ENCODE data around the gene ADRA2B. TPM values are rescaled to one million over a fixed set of nuclear protein-coding genes. Genes with fewer than 3 reads are reported as not detected.
A peak's percentile ranks its signal among the peaks of the same experiment; 100 is the strongest.

ADRA2B gene
- total RNA-seq, 4 donors from 2014 or later, result 2.1 to 6.0 (median 4.0) TPM

GRCh38 chr2:96118698-96119388 is 2.5 kb upstream of the ADRA2B start:
- WGBS, result 97% methylated on average over 13 of the region's 13 CpGs
- H3K27ac ChIP-seq (replicated peaks in 1 of 4), result no peak overlapping the region
- no peaks in the 10 kb centered on the region for H3K9me3 ChIP-seq
- no peak overlapping the region for H3K4me3 ChIP-seq
- intact Hi-C loops (cut with DNase I), result loop anchor here (5.0 kb wide), 1 partner anchor 127 kb away; the partner anchor contains the start of gene ANKRD36C
- no peak for TF ChIP-seq POLR2AphosphoS5 (IDR thresholded peaks at IDR 0.05)
- no peak for TF ChIP-seq EP300 (IDR thresholded peaks at IDR 0.05)
- TF ChIP-seq POLR2A (IDR thresholded peaks at IDR 0.05; ENCODE audit: low read depth), result no peak
- no peak for TF ChIP-seq CTCF (IDR thresholded peaks at IDR 0.05)
- no peak for DNase-seq (ENCODE audit: extremely low spot score)
- no peaks in the 10 kb centered on the region for H3K36me3 ChIP-seq
- peaks cover 8 to 91% (median 27%) of the 10 kb centered on the region in 4 donors for H3K27me3 ChIP-seq
- peaks cover 12 to 18% (median 17%) of the 10 kb centered on the region in 4 donors for H3K4me1 ChIP-seq

- DNase-seq (ENCODE audit: extremely low spot score), result no peak
- Histone ChIP-seq H3K4me1 (peaks cover 12 to 18% (median 17%) of the 10 kb centered on the region in 4 donors), H3K36me3 (no peaks in the 10 kb centered on the region), H3K9me3 (no peaks in the 10 kb centered on the region), H3K27me3 (peaks cover 8 to 83% (median 27%) of the 10 kb centered on the region in 4 donors), H3K4me3 (no peak overlapping the region), H3K27ac (replicated peaks in 1 of 4) (no peak overlapping the region)
- intact Hi-C loops (cut with DNase I), result loop anchor here (5.0 kb wide), 1 partner anchor 126 kb away; the partner anchor contains the start of gene ANKRD36C
- no peak for TF ChIP-seq POLR2AphosphoS5 (IDR thresholded peaks at IDR 0.05)
- no peak for TF ChIP-seq EP300 (IDR thresholded peaks at IDR 0.05)
- no peak for TF ChIP-seq CTCF (IDR thresholded peaks at IDR 0.05)
- WGBS, result 58% methylated on average over 17 of the region's 17 CpGs
Measured at GRCh38 chr2:96117701-96118588, 1.6 kb upstream of the ADRA2B start.

- peaks cover 12 to 18% (median 17%) of the 10 kb centered on the region in 4 donors for H3K4me1 ChIP-seq
- intact Hi-C loops (cut with DNase I), result loop anchor here (5.0 kb wide), 1 partner anchor 125 kb away; the partner anchor contains the start of gene ANKRD36C
- H3K27me3 ChIP-seq, result peaks cover 8 to 82% (median 27%) of the 10 kb centered on the region in 4 donors
- TF ChIP-seq CTCF (IDR thresholded peaks at IDR 0.05), result peak; percentile 88 to 91 (median 90)
- TF ChIP-seq EP300 (IDR thresholded peaks at IDR 0.05), result no peak
- H3K4me3 ChIP-seq, result peak overlapping the region; percentile 58 to 72 (median 64)
- peak overlapping the region; percentile 46 to 62 (median 48) for H3K27ac ChIP-seq (replicated peaks in 1 of 4)
- no peaks in the 10 kb centered on the region for H3K9me3 ChIP-seq
- H3K36me3 ChIP-seq, result no peaks in the 10 kb centered on the region
- no peak for DNase-seq (ENCODE audit: extremely low spot score)
- 4% methylated on average over 15 of the region's 62 CpGs for WGBS
Measured at GRCh38 chr2:96116879-96117533, 635 bp upstream of the ADRA2B start.

GRCh38 chr2:96115631-96116423 is 544 bp downstream of the ADRA2B start:
- Histone ChIP-seq H3K27ac (replicated peaks in 1 of 4) (peak overlapping the region; percentile 44 to 62 (median 48)), H3K36me3 (no peaks in the 10 kb centered on the region), H3K27me3 (peaks cover 8 to 70% (median 24%) of the 10 kb centered on the region in 4 donors), H3K9me3 (no peaks in the 10 kb centered on the region), H3K4me3 (peak overlapping the region; percentile 58 to 72 (median 64)), H3K4me1 (peaks cover 12 to 18% (median 17%) of the 10 kb centered on the region in 4 donors)
- no peak for DNase-seq (ENCODE audit: extremely low spot score)
- no peak for TF ChIP-seq POLR2A (IDR thresholded peaks at IDR 0.05; ENCODE audit: low read depth)
- no peak for TF ChIP-seq CTCF (IDR thresholded peaks at IDR 0.05)
- no peak for TF ChIP-seq EP300 (IDR thresholded peaks at IDR 0.05)
- no peak for TF ChIP-seq POLR2AphosphoS5 (IDR thresholded peaks at IDR 0.05)
- intact Hi-C loops (cut with DNase I), result loop anchor here (5.0 kb wide), 1 partner anchor 124 kb away; the partner anchor contains the start of gene ANKRD36C
- 60% methylated on average over 42 of the region's 77 CpGs for WGBS

All from esophagus muscularis mucosa (tissue), 4 donors.